Keratinocyte (primary cell): ENCODE data around the gene LRRN3. TPM values are rescaled to one million over a fixed set of nuclear protein-coding genes. Genes with fewer than 3 reads are reported as not detected.
"Not testable (repeated sequence)": the region's sequence is repeated elsewhere in the genome, so short reads cannot be mapped to it uniquely, and the experiment has no call there.

Experiments used
- DNase-seq: peaks from one replicate; pipeline ENCODE4 v3.0.0-alpha.2; 2011; ENCODE audit warnings: low read depth, missing footprints, low spot score
- FAIRE-seq: peaks from 2 replicates; lab custom pipeline; 2011; peaks lifted over from hg19 to GRCh38; lab: Jason Lieb, UNC
- H2AFZ ChIP-seq: 2 replicates; pipeline ENCODE4 v1.6.0; 2012; ENCODE audit warnings: low read length, control low read depth, inconsistent platforms; ENCODE audit not compliant: control insufficient read depth
- H3K27ac ChIP-seq: 2 replicates; pipeline ENCODE4 v1.5.1; 2011; ENCODE audit warnings: low read length; ENCODE audit not compliant: control insufficient read depth, insufficient read depth
- H3K27me3 ChIP-seq: 3 replicates; pipeline ENCODE4 v1.6.0; 2011; ENCODE audit warnings: low read length; ENCODE audit not compliant: control insufficient read depth, insufficient read depth; ENCODE audit errors: extremely low read depth
- H3K36me3 ChIP-seq, 2 experiments: 2 replicates in 1 of 2; 3 replicates in 1 of 2; pipeline ENCODE4 v1.5.1; 2011; ENCODE audit warnings: low read length in 2 of 2, mild to moderate bottlenecking in 1 of 2; ENCODE audit not compliant: control insufficient read depth in 2 of 2, insufficient read depth in 2 of 2; ENCODE audit errors: extremely low read depth in 1 of 2
- H3K4me1 ChIP-seq: 3 replicates; pipeline ENCODE4 v1.5.1; 2011; ENCODE audit warnings: low read length; ENCODE audit not compliant: control insufficient read depth, insufficient read depth; ENCODE audit errors: extremely low read depth
- H3K4me2 ChIP-seq: 3 replicates; pipeline ENCODE4 v1.6.0; 2011; ENCODE audit warnings: low read depth, low read length; ENCODE audit not compliant: control insufficient read depth, insufficient read depth; ENCODE audit errors: extremely low read depth
- H3K4me3 ChIP-seq, 3 experiments: fragments of 200-600 bp in 1 of 3; sonication (generic) in 1 of 3; 2 replicates in 2 of 3; 3 replicates in 1 of 3; pipeline ENCODE4 v1.5.1; 2011 to 2016; ENCODE audit warnings: low read length in 3 of 3, mild to moderate bottlenecking in 3 of 3, control low read depth in 2 of 3, inconsistent platforms in 1 of 3, low read depth in 1 of 3, mixed read lengths in 1 of 3, mixed run types in 1 of 3, moderate library complexity in 1 of 3; ENCODE audit not compliant: control insufficient read depth in 2 of 3, insufficient read depth in 2 of 3; ENCODE audit errors: extremely low read depth in 1 of 3
- H3K79me2 ChIP-seq: 2 replicates; pipeline ENCODE4 v1.6.0; 2012; ENCODE audit warnings: low read length; ENCODE audit not compliant: control insufficient read depth, insufficient read depth
- H3K9ac ChIP-seq: 3 replicates; pipeline ENCODE4 v1.6.0; 2011; ENCODE audit warnings: low read length; ENCODE audit not compliant: control insufficient read depth, insufficient read depth; ENCODE audit errors: extremely low read depth
- H3K9me1 ChIP-seq: 3 replicates; pipeline ENCODE4 v1.6.0; 2011; ENCODE audit warnings: low read length; ENCODE audit not compliant: control insufficient read depth, insufficient read depth; ENCODE audit errors: extremely low read depth
- H3K9me3 ChIP-seq: 2 replicates; pipeline ENCODE4 v1.5.1; 2012; ENCODE audit warnings: low read depth, low read length; ENCODE audit not compliant: control insufficient read depth
- H4K20me1 ChIP-seq: 3 replicates; pipeline ENCODE4 v1.6.0; 2011; ENCODE audit warnings: low read length; ENCODE audit not compliant: control insufficient read depth, insufficient read depth; ENCODE audit errors: extremely low read depth
- CTCF ChIP-seq, 3 experiments: IDR thresholded peaks in 1 of 3; conservative IDR thresholded peaks in 1 of 3; optimal IDR thresholded peaks in 1 of 3; 2 replicates in 2 of 3; 3 replicates in 1 of 3; pipeline versions ENCODE3 to v1.5.1; 2011; ENCODE audit warnings: low read length in 3 of 3, mild to moderate bottlenecking in 3 of 3, moderate library complexity in 2 of 3, control low read depth in 1 of 3, inconsistent platforms in 1 of 3; ENCODE audit not compliant: insufficient read depth in 2 of 3; ENCODE audit errors: extremely low read depth in 1 of 3
- EZH2 ChIP-seq: IDR thresholded peaks from one replicate; pipeline ENCODE4 v1.6.1; 2012; ENCODE audit warnings: inconsistent platforms, mild to moderate bottlenecking, low read length, moderate library complexity
- dilution Hi-C: fragments of 300-500 bp; cut with MboI; formaldehyde crosslinking; loops from one replicate; pipeline ENCODE4 v1.7.0; 2020; ENCODE audit warnings: low sequenced_read_pairs; ENCODE audit not compliant: extremely low pct_ligation_motif_present
- polyA plus RNA-seq, 5 experiments: library from polyadenylated mRNA; depleted of rRNA in 3 of 5; stranded (reverse) in 3 of 5; stranded (forward) in 1 of 5; unstranded in 1 of 5; fragments of >200 nt; gene quantifications; 1 replicate in 1 of 5; 2 replicates in 3 of 5; 3 replicates in 1 of 5; pipeline versions ENCODE4 v1.2.1 to v1.2.3, GENCODE V29; 2011 to 2012; ENCODE audit warnings: missing spikeins in 2 of 5, low read depth in 1 of 5, low replicate concordance in 1 of 5

Gene LRRN3
- polyA plus RNA-seq, 1 donor (not counting 4 experiments of a cell fraction or from before 2014, with no cell fraction given), result not detected

DNA sequence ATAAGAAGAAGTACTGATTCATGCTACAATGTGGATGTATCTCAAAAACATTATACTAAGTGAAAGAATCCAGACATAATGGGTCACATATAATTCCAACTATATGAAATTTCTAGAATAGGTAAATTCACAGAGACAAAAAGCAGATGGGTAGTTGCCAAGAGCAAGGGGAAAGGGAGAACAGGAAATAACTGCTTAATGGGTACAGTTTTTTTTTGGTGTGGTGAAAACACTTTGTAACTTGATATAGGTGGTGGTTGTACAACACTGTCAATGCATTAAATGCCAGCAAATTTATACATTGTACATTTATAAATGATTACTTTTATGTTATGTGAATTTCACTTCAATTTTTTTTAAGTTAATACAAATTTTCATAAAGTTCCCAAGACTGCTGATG is 19.4 kb upstream of the LRRN3 start:
- FAIRE-seq (no peak), DNase-seq (no peak)
- Histone ChIP-seq H3K79me2 (no peaks in the 10 kb centered on the region), H3K27me3 (no peaks in the 10 kb centered on the region), H3K4me1 (peaks cover 7% of the 10 kb centered on the region), H3K9me1 (no peaks in the 10 kb centered on the region), H3K9ac (no peak overlapping the region), H4K20me1 (no peaks in the 10 kb centered on the region), H3K27ac (no peak overlapping the region), H3K36me3 (no peaks in the 10 kb centered on the region), H3K9me3 (no peaks in the 10 kb centered on the region), H3K4me3 (no peak overlapping the region), H3K4me2 (no peak overlapping the region), H2AFZ (no peak overlapping the region)
- TF ChIP-seq EZH2 (no peak), CTCF (optimal IDR thresholded peaks at IDR 0.05 in 1 of 3, IDR thresholded peaks at IDR 0.05 in 1 of 3, conservative IDR thresholded peaks at IDR 0.05 in 1 of 3; ENCODE audit: extremely low read depth in 1 of 3, insufficient read depth in 2 of 3, low read length in 3 of 3) (no peak)
- dilution Hi-C loops, result no loop called here

GRCh38 chr7:111072658-111073057 is 18.3 kb upstream of the LRRN3 start:
- H2AFZ ChIP-seq, H3K9me3 ChIP-seq, H3K4me3 ChIP-seq, H3K9ac ChIP-seq, H3K27ac ChIP-seq, dilution Hi-C loops, H3K36me3 ChIP-seq, H3K4me2 ChIP-seq, H3K9me1 ChIP-seq, H3K79me2 ChIP-seq, FAIRE-seq, H4K20me1 ChIP-seq, H3K27me3 ChIP-seq, H3K4me1 ChIP-seq, DNase-seq: not testable (repeated sequence)

GRCh38 chr7:111074071-111074747 is 16.7 kb upstream of the LRRN3 start:
- no peaks in the 10 kb centered on the region for H3K9me1 ChIP-seq
- no peak overlapping the region for H3K4me2 ChIP-seq
- DNase-seq (no peak), FAIRE-seq (peak; percentile 57)
- no peak overlapping the region for H3K4me3 ChIP-seq
- no peak overlapping the region for H3K9ac ChIP-seq
- H3K9me3 ChIP-seq, result no peaks in the 10 kb centered on the region
- no peaks in the 10 kb centered on the region for H3K79me2 ChIP-seq
- H3K36me3 ChIP-seq, result no peaks in the 10 kb centered on the region
- dilution Hi-C loops, result no loop called here
- H2AFZ ChIP-seq, result no peak overlapping the region
- no peak overlapping the region for H3K27ac ChIP-seq
- H4K20me1 ChIP-seq, result no peaks in the 10 kb centered on the region
- peaks cover 7% of the 10 kb centered on the region for H3K4me1 ChIP-seq
- no peak for TF ChIP-seq EZH2
- no peak for TF ChIP-seq CTCF (optimal IDR thresholded peaks at IDR 0.05 in 1 of 3, IDR thresholded peaks at IDR 0.05 in 1 of 3, conservative IDR thresholded peaks at IDR 0.05 in 1 of 3; ENCODE audit: extremely low read depth in 1 of 3, insufficient read depth in 2 of 3, low read length in 3 of 3)
- no peaks in the 10 kb centered on the region for H3K27me3 ChIP-seq
